Measurements from ENCODE around the gene IL3RA.
"Not testable (repeated sequence)": the region's sequence is repeated elsewhere in the genome, so short reads cannot be mapped to it uniquely, and the experiment has no call there.

The IL3RA gene

GRCh38 chrX:1426321-1426720 lies 89.7 kb downstream of the IL3RA start:
- not testable (repeated sequence) for DNase-seq

GRCh38 chrX:1427756-1428155 lies 91.2 kb downstream of the IL3RA start:
- no peak for DNase-seq

DNA sequence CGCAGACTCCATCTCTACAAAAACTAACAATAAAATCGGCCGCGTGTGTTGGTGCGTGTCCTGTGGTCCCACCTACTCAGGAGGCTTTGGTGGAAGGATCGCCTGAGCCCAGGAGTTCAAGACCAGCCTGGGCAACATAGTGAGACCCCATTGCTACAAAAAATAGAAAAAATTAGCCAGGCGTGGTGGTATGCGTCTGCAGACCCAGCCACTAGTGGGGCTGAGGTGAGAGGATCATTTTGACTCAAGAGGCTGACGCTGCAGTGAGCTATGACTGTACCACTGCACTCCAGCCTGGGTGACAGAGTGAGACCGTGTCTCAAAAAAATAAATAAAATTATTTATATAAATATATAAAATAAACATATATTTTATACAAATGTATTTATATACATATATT lies 93.9 kb downstream of the IL3RA start:
- DNase-seq: no peak

Measured in T-helper 9 cell (primary cell).